Fibroblast of pulmonary artery (primary cell): ENCODE results near the gene MCM6.
"Not testable (repeated sequence)": the region's sequence is repeated elsewhere in the genome, so short reads cannot be mapped to it uniquely, and the experiment has no call there.

Experiments used
- DNase-seq: peaks from one replicate; pipeline ENCODE4 v3.0.0-alpha.2; 2010; ENCODE audit warnings: low read depth
- H3K4me3 ChIP-seq: replicated peaks from 2 replicates; pipeline ENCODE4 v1.5.1; 2011; ENCODE audit warnings: low read depth, mild to moderate bottlenecking, control low read depth, low read length, moderate library complexity
- TF ChIP-seq, protein P1 (sequence below): IDR thresholded peaks from 2 replicates; pipeline ENCODE4 v1.5.1; 2011; ENCODE audit warnings: mild to moderate bottlenecking, control low read depth, low read length, inconsistent platforms; ENCODE audit errors: missing control alignments

MCM6 gene

DNA sequence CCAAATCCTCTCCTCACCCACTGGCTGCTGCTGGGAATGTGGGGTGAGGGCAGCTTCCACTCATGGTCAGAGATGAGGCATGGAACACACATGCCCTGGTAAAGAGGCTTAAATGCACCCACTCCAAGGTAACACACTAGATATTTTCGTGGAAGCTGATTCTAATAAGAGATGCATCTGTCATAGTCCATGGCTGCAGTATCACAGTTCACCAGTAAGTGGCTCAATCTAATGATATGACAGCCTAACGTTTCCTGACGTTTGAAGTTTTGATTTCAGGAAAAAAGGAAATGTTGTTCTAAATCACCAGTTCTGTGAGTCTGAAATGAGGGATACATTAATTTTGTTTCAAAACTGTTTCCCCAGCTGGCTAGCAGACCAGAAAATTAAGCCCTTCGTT, 77.5 kb downstream of the MCM6 start:
- DNase-seq, result peak; percentile 17
- no peak overlapping the region for H3K4me3 ChIP-seq
- TF ChIP-seq, protein P1, sequence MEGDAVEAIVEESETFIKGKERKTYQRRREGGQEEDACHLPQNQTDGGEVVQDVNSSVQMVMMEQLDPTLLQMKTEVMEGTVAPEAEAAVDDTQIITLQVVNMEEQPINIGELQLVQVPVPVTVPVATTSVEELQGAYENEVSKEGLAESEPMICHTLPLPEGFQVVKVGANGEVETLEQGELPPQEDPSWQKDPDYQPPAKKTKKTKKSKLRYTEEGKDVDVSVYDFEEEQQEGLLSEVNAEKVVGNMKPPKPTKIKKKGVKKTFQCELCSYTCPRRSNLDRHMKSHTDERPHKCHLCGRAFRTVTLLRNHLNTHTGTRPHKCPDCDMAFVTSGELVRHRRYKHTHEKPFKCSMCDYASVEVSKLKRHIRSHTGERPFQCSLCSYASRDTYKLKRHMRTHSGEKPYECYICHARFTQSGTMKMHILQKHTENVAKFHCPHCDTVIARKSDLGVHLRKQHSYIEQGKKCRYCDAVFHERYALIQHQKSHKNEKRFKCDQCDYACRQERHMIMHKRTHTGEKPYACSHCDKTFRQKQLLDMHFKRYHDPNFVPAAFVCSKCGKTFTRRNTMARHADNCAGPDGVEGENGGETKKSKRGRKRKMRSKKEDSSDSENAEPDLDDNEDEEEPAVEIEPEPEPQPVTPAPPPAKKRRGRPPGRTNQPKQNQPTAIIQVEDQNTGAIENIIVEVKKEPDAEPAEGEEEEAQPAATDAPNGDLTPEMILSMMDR, result peak; percentile 31

- no peak for DNase-seq
- TF ChIP-seq, protein P1, result no peak
- no peak overlapping the region for H3K4me3 ChIP-seq
These were observed 78.0 kb downstream of the MCM6 start for GRCh38 chr2:135798275-135798705.

- DNase-seq, result peak; percentile 84
- no peak overlapping the region for H3K4me3 ChIP-seq
- TF ChIP-seq, protein P1, result peak; percentile 99
These were observed 78.6 kb downstream of the MCM6 start for GRCh38 chr2:135797497-135798274.

DNA sequence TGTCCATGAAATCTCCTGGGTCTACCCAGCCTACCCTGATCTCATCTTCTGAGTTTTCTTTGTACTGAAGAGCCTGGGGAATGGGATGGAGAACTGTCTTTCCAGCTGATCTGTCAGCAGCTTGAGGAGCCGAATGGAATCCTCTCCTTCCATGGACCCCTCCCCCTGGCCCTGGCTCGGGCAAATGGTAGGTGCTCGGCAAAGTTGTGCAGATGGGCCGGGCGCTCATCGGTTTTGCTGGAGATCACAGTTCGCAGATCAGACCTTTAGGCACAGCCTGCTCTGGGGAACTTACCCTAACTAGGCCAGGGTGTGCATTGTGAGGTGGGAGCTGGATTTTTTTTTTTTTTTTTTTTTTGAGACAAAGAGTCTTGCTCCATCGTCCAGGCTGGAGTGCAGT, 79.6 kb downstream of the MCM6 start:
- no peak overlapping the region for H3K4me3 ChIP-seq
- TF ChIP-seq, protein P1, result no peak
- no peak for DNase-seq

DNA sequence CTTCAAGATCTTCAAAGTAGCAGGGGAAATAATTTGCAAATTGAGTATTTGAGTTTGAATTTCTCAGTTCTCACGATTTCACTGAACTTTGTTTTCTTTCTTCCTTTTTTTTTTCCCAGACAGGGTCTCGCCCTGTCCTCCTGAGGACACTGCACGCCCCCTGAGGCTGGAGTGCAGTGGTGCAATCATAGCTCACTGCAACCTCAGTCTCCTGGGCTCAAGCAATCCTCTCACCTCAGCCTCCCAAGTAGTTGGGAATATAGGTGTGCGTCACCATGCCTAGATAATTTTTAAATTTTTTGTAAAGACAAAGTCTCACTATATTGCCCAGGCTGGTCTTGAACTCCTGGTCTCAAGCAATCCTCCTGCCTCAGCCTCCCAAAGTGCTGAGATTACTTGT, 80.6 kb downstream of the MCM6 start:
- DNase-seq, H3K4me3 ChIP-seq: not testable (repeated sequence)

- H3K4me3 ChIP-seq, result no peak overlapping the region
- TF ChIP-seq, protein P1, result no peak
- no peak for DNase-seq
These were observed 83.7 kb downstream of the MCM6 start for GRCh38 chr2:135792401-135793150.

GRCh38 chr2:135791418-135792190, 84.6 kb downstream of the MCM6 start:
- TF ChIP-seq, protein P1, result no peak
- DNase-seq, result peak; percentile 33
- H3K4me3 ChIP-seq, result no peak overlapping the region
